Esophagus squamous epithelium (tissue), 4 donors: ENCODE results near the gene BANP.
"Not testable (repeated sequence)": the region's sequence is repeated elsewhere in the genome, so short reads cannot be mapped to it uniquely, and the experiment has no call there.

Experiments
- POLR2A ChIP-seq, 4 donors: fragments of 450-650 bp; IDR thresholded peaks; one replicate each; pipeline ENCODE4 v1.6.1; 2017; ENCODE audit warnings: antibody characterized with exemption in 4 of 4, mild to moderate bottlenecking in 4 of 4, moderate library complexity in 3 of 4
- TF ChIP-seq, protein P1 (sequence below), 6 experiments: fragments of 450-650 bp in 4 of 6; fragments of 200-600 bp in 2 of 6; sonication (generic) in 2 of 6; IDR thresholded peaks; one replicate each; pipeline ENCODE4 v1.5.1; 2016 to 2019; ENCODE audit warnings: antibody characterized with exemption in 6 of 6, mild to moderate bottlenecking in 4 of 6, moderate library complexity in 4 of 6

DNA sequence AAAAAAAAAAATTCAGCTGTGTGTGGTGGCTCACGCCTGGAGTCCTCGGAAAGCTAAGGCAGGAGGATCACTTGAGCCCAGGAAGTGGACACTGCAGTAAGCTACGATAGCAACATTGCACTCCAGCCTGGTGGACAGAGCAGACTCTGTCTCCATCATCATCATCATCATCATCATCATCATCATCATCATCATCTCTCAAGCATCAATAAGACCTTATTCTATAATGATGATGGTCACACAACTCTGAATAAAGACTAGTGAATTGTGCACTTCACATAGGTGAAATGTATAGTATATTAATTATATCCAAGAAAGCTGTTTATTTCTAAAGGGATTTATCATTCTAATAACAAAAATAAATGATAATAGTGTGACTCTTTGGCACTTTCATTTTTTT, 143.7 kb downstream of the BANP start:
- not testable (repeated sequence) for TF ChIP-seq POLR2A (IDR thresholded peaks at IDR 0.05)
- TF ChIP-seq, protein P1, sequence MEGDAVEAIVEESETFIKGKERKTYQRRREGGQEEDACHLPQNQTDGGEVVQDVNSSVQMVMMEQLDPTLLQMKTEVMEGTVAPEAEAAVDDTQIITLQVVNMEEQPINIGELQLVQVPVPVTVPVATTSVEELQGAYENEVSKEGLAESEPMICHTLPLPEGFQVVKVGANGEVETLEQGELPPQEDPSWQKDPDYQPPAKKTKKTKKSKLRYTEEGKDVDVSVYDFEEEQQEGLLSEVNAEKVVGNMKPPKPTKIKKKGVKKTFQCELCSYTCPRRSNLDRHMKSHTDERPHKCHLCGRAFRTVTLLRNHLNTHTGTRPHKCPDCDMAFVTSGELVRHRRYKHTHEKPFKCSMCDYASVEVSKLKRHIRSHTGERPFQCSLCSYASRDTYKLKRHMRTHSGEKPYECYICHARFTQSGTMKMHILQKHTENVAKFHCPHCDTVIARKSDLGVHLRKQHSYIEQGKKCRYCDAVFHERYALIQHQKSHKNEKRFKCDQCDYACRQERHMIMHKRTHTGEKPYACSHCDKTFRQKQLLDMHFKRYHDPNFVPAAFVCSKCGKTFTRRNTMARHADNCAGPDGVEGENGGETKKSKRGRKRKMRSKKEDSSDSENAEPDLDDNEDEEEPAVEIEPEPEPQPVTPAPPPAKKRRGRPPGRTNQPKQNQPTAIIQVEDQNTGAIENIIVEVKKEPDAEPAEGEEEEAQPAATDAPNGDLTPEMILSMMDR (IDR thresholded peaks at IDR 0.05): not testable (repeated sequence)
